Activated naive CD8-positive, alpha-beta T cell (primary cell): Measurements from ENCODE around the gene NUDT15.
"Not testable (repeated sequence)": the region's sequence is repeated elsewhere in the genome, so short reads cannot be mapped to it uniquely, and the experiment has no call there.

Source experiments
- H3K27ac Mint-ChIP-seq: one replicate; pipeline ENCODE4 v1.8.0; 2021; ENCODE audit warnings: mixed read lengths
- H3K27me3 Mint-ChIP-seq: one replicate; pipeline ENCODE4 v1.8.0; 2021; ENCODE audit warnings: mixed read lengths
- H3K36me3 Mint-ChIP-seq: one replicate; pipeline ENCODE4 v1.8.0; 2021; ENCODE audit warnings: mixed read lengths
- H3K4me1 Mint-ChIP-seq: one replicate; pipeline ENCODE4 v1.8.0; 2021; ENCODE audit warnings: low read depth, mixed read lengths
- H3K4me3 Mint-ChIP-seq: one replicate; pipeline ENCODE4 v1.8.0; 2021; ENCODE audit warnings: mild to moderate bottlenecking, mixed read lengths
- H3K9me3 Mint-ChIP-seq: one replicate; pipeline ENCODE4 v1.8.0; 2021; ENCODE audit warnings: low read depth, mixed read lengths

The NUDT15 gene

GRCh38 chr13:48037346-48038173 lies at the start of gene NUDT15:
NUDT15 (plus strand) TSS chr13:48037726; CDS start chr13:48037747, 21 bp downstream.
- H3K27ac Mint-ChIP-seq = peak within 1 kb of the TSS; percentile 97
- H3K9me3 Mint-ChIP-seq = no peaks in the 10 kb centered on the region
- H3K27me3 Mint-ChIP-seq = no peaks in the 10 kb centered on the region
- peaks cover 15% of the 10 kb centered on the region for H3K36me3 Mint-ChIP-seq
- peaks cover 39% of the 10 kb centered on the region for H3K4me1 Mint-ChIP-seq
- peak within 1 kb of the TSS; percentile 99 for H3K4me3 Mint-ChIP-seq

GRCh38 chr13:47990427-47990826 lies 47.1 kb upstream of the NUDT15 start:
- no peaks in the 10 kb centered on the region for H3K27me3 Mint-ChIP-seq
- peaks cover 22% of the 10 kb centered on the region for H3K36me3 Mint-ChIP-seq
- no peak overlapping the region for H3K27ac Mint-ChIP-seq
- no peak overlapping the region for H3K4me3 Mint-ChIP-seq
- no peaks in the 10 kb centered on the region for H3K9me3 Mint-ChIP-seq
- peaks cover 12% of the 10 kb centered on the region for H3K4me1 Mint-ChIP-seq

GRCh38 chr13:47990920-47991466 lies 46.5 kb upstream of the NUDT15 start:
- H3K27ac Mint-ChIP-seq = no peak overlapping the region
- no peaks in the 10 kb centered on the region for H3K27me3 Mint-ChIP-seq
- H3K9me3 Mint-ChIP-seq = no peaks in the 10 kb centered on the region
- no peak overlapping the region for H3K4me3 Mint-ChIP-seq
- H3K36me3 Mint-ChIP-seq = peaks cover 19% of the 10 kb centered on the region
- peaks cover 12% of the 10 kb centered on the region for H3K4me1 Mint-ChIP-seq

DNA sequence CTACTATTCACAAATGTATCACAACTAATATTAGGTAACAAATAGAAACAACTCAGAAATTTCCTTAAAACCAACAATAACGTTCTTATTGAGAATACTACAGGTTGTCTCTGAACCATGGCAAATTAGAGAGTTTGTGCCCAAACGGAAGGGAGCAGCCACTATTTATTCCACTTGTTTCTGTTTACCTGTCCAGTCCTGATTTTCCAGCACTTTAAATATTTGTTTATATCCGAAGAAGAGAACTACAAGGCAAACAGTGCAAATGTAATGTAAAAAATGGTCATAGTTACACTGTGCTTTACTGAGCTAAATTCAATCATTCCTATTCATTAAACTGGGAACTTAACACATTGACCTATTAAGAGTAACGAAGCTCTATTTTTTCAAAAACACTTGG lies 45.7 kb upstream of the NUDT15 start:
- Mint-ChIP-seq H3K36me3 (peaks cover 15% of the 10 kb centered on the region), H3K4me1 (peaks cover 13% of the 10 kb centered on the region), H3K27me3 (no peaks in the 10 kb centered on the region), H3K4me3 (no peak overlapping the region), H3K9me3 (no peaks in the 10 kb centered on the region), H3K27ac (no peak overlapping the region)

DNA sequence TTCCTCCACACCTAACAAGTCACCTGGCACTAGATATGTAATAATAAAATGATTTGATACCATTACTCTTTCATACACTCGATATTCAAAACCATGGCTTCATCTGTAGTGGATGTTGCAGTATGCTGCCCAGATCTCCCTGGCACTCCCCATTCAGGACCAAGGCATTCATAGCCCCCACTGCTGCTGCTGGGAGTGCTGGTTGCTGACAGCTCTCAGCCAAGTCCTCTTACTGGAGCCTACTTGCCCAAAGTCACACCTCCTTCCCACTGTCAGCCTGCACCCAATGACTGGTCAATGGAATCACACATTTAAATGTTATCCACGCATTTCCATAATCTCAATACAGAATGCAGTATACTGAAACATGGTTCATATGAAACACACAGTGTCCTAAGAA lies 40.1 kb upstream of the NUDT15 start:
- Mint-ChIP-seq H3K27me3 (no peaks in the 10 kb centered on the region), H3K4me3 (no peak overlapping the region), H3K4me1 (peaks cover 39% of the 10 kb centered on the region), H3K36me3 (peaks cover 10% of the 10 kb centered on the region), H3K27ac (no peak overlapping the region), H3K9me3 (no peaks in the 10 kb centered on the region)

- Mint-ChIP-seq H3K4me3 (peak overlapping the region; percentile 95), H3K36me3 (peaks cover 5% of the 10 kb centered on the region), H3K9me3 (no peaks in the 10 kb centered on the region), H3K4me1 (peaks cover 36% of the 10 kb centered on the region), H3K27me3 (no peaks in the 10 kb centered on the region), H3K27ac (peak overlapping the region; percentile 16)
These were observed 37.6 kb upstream of the NUDT15 start for GRCh38 chr13:47999973-48000372.

GRCh38 chr13:48000559-48001113 lies 36.9 kb upstream of the NUDT15 start:
- H3K4me3 Mint-ChIP-seq = peak overlapping the region; percentile 95
- no peaks in the 10 kb centered on the region for H3K9me3 Mint-ChIP-seq
- H3K36me3 Mint-ChIP-seq = peaks cover 5% of the 10 kb centered on the region
- H3K27ac Mint-ChIP-seq = peak overlapping the region; percentile 86
- no peaks in the 10 kb centered on the region for H3K27me3 Mint-ChIP-seq
- H3K4me1 Mint-ChIP-seq = peaks cover 36% of the 10 kb centered on the region

GRCh38 chr13:48001114-48001881 lies 36.2 kb upstream of the NUDT15 start, which contains the start of gene SUCLA2:
SUCLA2 (minus strand) TSS chr13:48001273; CDS start chr13:48001269, 4 bp downstream.
- H3K9me3 Mint-ChIP-seq = no peaks in the 10 kb centered on the region
- H3K27ac Mint-ChIP-seq = peak within 1 kb of the TSS; percentile 86
- peaks cover 5% of the 10 kb centered on the region for H3K36me3 Mint-ChIP-seq
- H3K4me1 Mint-ChIP-seq = peaks cover 36% of the 10 kb centered on the region
- H3K4me3 Mint-ChIP-seq = peak within 1 kb of the TSS; percentile 95
- no peaks in the 10 kb centered on the region for H3K27me3 Mint-ChIP-seq

DNA sequence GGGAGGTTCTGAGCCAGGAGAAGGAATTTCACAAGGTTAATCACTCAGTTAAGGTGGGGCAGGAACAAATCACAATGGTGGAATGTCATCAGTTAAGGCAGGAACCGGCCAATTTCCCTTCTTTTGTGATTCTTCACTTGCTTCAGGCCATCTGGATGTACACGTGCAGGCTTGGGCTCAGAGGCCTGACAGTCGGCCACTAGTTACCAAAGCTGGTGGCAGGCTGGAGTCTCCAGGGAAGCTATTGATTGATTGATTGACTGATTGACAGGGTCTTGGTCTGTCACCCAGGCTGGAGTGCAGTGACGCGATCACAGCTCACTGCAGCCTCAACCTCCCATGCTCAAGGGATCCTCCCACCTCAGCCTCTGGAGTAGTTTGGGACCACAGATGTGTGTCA lies 35.5 kb upstream of the NUDT15 start:
- H3K9me3 Mint-ChIP-seq, H3K27ac Mint-ChIP-seq, H3K36me3 Mint-ChIP-seq, H3K27me3 Mint-ChIP-seq: not testable (repeated sequence)
- Mint-ChIP-seq H3K4me3 (peak overlapping the region; percentile 95), H3K4me1 (peaks cover 34% of the 10 kb centered on the region)

DNA sequence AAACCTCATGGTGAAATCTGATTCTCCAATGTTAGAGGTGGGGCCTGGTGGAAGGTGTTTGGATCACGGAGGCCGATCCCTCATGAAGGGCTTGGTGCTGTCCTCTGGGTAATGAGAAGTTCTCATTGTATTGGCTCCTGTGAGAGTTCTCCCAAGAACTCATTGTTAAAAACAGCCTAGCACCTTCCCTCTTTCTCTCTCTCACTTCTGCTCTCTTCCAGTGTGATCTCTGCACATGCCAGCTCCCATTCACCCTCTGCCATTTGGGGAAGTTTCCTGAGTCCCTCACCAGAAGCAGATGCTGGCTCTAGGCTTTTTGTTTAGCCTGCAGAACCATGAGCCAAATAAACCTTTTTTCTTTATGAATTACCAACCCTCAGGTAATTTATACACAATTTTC lies 33.3 kb upstream of the NUDT15 start:
- H3K27ac Mint-ChIP-seq = no peak overlapping the region
- no peaks in the 10 kb centered on the region for H3K9me3 Mint-ChIP-seq
- H3K4me3 Mint-ChIP-seq = no peak overlapping the region
- no peaks in the 10 kb centered on the region for H3K27me3 Mint-ChIP-seq
- H3K36me3 Mint-ChIP-seq = peaks cover 3% of the 10 kb centered on the region
- peaks cover 20% of the 10 kb centered on the region for H3K4me1 Mint-ChIP-seq

DNA sequence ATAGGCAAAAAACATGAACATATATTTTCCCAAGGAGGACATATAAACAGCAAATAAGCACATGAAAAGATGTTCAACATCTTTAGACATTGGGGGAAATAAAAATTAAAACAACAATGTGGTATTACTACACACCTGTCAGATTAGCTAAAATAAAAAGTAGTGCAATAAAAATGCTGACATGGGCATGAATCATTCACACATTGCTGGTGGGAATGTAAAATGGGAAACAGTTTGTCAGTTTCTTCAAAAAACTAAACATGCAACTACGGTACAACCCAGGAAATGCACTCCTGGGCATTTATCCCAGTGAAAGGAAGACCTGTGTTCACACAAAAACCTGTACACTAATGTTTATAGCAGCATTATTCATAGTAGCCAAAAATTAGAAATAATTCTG lies 31.1 kb upstream of the NUDT15 start:
- H3K27me3 Mint-ChIP-seq = no peaks in the 10 kb centered on the region
- H3K9me3 Mint-ChIP-seq = no peaks in the 10 kb centered on the region
- no peak overlapping the region for H3K4me3 Mint-ChIP-seq
- H3K4me1 Mint-ChIP-seq = peaks cover 6% of the 10 kb centered on the region
- H3K27ac Mint-ChIP-seq = no peak overlapping the region
- H3K36me3 Mint-ChIP-seq = peaks cover 10% of the 10 kb centered on the region

- Mint-ChIP-seq H3K27ac (no peak overlapping the region), H3K27me3 (no peaks in the 10 kb centered on the region), H3K4me3 (no peak overlapping the region), H3K36me3 (peaks cover 16% of the 10 kb centered on the region), H3K9me3 (no peaks in the 10 kb centered on the region), H3K4me1 (no peaks in the 10 kb centered on the region)
These were observed 28.2 kb upstream of the NUDT15 start for GRCh38 chr13:48009284-48009683.

DNA sequence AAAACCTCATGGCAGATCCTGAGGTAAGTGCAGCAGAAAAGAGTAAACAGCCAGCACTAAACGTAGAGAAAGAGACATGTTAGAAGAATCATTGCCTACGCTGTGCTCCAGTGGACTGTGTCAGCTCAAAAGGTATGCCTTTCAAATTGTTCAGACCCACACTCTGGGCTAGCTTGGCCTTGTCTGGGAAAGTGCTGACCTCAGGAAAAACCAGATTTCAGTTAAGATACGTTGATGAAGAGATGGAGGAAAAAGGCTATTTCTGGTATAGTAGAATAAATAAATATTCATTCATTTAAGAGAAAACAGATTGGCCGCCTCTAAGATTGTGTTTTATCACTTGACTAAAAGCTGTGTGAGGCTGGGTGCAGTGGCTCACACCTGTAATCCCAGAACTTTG lies 26.8 kb upstream of the NUDT15 start:
- no peaks in the 10 kb centered on the region for H3K9me3 Mint-ChIP-seq
- H3K36me3 Mint-ChIP-seq = peaks cover 18% of the 10 kb centered on the region
- H3K27me3 Mint-ChIP-seq = no peaks in the 10 kb centered on the region

DNA sequence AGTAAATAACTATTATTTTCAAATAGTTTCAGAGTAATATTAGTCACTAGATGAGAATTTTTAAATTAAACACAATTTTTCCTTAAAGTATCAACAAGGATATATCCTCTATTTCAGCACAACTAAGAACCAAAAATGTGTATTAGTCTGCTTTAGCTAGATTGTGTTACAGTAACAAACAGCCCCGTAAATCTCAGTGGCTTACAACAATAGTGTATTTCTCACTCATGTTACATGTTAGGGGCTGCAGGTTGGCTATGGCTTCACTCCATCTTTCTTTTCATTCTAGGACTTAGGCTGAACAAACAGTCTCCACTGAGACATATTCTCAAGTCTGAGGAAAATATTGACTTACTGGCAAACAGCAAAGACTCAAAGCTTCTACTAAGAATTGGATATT lies 24.9 kb upstream of the NUDT15 start:
- Mint-ChIP-seq H3K4me1 (no peaks in the 10 kb centered on the region), H3K9me3 (no peaks in the 10 kb centered on the region), H3K36me3 (peaks cover 18% of the 10 kb centered on the region), H3K4me3 (no peak overlapping the region), H3K27me3 (no peaks in the 10 kb centered on the region), H3K27ac (no peak overlapping the region)

More for the DNA sequence above, 26.8 kb upstream of the NUDT15 start:
- Mint-ChIP-seq H3K27ac (no peak overlapping the region), H3K4me1 (no peaks in the 10 kb centered on the region), H3K4me3 (no peak overlapping the region)

DNA sequence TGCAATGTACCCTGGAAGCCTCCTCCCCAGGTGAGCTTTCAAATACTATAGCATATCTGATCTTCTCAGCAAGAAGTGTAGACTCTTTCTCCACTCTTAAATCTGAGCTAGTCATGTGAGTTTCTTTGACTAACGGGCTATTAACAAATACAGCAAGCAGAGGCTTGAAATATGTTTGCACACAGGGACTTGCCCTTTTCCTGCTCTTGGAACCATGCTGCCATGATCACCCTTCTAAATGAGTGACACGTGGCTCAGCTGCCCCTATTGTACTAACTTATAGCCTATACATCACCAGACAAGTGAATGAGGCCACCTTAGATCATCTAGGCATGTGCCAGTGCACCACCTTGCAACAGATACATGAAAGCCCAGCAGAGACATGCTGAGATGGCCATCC lies 23.2 kb upstream of the NUDT15 start:
- Mint-ChIP-seq H3K9me3 (no peaks in the 10 kb centered on the region), H3K4me1 (no peaks in the 10 kb centered on the region), H3K4me3 (no peak overlapping the region), H3K27me3 (no peaks in the 10 kb centered on the region), H3K36me3 (peaks cover 15% of the 10 kb centered on the region), H3K27ac (no peak overlapping the region)
